Bronchial epithelial cell (primary cell): Measurements from ENCODE around the gene PLEKHM3. TPM values are rescaled to one million over a fixed set of nuclear protein-coding genes. Genes with fewer than 3 reads are reported as not detected.

Experiments
- DNase-seq: peaks from one replicate; pipeline ENCODE4 v3.0.0-alpha.2; 2010; ENCODE audit warnings: low read depth
- FAIRE-seq: peaks from 2 replicates; lab custom pipeline; 2011; peaks lifted over from hg19 to GRCh38; lab: Jason Lieb, UNC
- H3K27me3 ChIP-seq: 2 replicates; pipeline ENCODE4 v1.5.1; 2011; ENCODE audit warnings: low read length; ENCODE audit not compliant: control insufficient read depth, insufficient read depth
- H3K36me3 ChIP-seq: 2 replicates; pipeline ENCODE4 v1.5.1; 2011; ENCODE audit warnings: low read length; ENCODE audit not compliant: control insufficient read depth, insufficient read depth
- H3K4me3 ChIP-seq: 2 replicates; pipeline ENCODE4 v1.5.1; 2011; ENCODE audit warnings: mild to moderate bottlenecking, low read depth, low read length, control low read depth
- total RNA-seq: library from RNA; depleted of rRNA; stranded (reverse); fragments of >200 nt; gene quantifications from 2 replicates; pipeline ENCODE4 v1.2.1, GENCODE V29; 2014
- TF ChIP-seq, protein P1 (sequence below): IDR thresholded peaks from 2 replicates; pipeline ENCODE4 v1.5.1; 2011; ENCODE audit warnings: mild to moderate bottlenecking, moderate library complexity, low read length, control low read depth, inconsistent platforms; ENCODE audit not compliant: insufficient read depth, severe bottlenecking

Gene PLEKHM3
- total RNA-seq, 1 donor from 2014 or later, result 9.5 TPM

DNA sequence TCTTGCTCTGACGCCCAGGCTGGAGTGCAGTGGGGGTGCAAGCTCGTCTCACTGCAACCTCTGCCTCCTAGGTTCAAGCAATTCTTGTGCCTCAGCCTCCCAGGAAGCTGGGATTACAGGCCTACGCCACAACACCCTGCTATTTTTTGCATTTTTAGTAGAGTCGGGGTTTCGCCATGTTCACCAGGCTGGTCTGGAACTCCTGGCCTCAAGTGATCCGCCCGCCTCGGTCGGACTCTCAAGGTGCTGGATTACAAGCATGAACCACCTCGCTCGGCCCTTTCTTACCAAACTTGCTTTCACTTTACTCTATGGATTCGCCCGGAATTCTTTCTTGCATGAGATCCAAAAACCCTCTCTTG, 252.5 kb downstream of the PLEKHM3 start:
- Histone ChIP-seq H3K4me3 (no peak overlapping the region), H3K36me3 (no peaks in the 10 kb centered on the region), H3K27me3 (no peaks in the 10 kb centered on the region)
- DNase-seq, result no peak
- TF ChIP-seq, protein P1, sequence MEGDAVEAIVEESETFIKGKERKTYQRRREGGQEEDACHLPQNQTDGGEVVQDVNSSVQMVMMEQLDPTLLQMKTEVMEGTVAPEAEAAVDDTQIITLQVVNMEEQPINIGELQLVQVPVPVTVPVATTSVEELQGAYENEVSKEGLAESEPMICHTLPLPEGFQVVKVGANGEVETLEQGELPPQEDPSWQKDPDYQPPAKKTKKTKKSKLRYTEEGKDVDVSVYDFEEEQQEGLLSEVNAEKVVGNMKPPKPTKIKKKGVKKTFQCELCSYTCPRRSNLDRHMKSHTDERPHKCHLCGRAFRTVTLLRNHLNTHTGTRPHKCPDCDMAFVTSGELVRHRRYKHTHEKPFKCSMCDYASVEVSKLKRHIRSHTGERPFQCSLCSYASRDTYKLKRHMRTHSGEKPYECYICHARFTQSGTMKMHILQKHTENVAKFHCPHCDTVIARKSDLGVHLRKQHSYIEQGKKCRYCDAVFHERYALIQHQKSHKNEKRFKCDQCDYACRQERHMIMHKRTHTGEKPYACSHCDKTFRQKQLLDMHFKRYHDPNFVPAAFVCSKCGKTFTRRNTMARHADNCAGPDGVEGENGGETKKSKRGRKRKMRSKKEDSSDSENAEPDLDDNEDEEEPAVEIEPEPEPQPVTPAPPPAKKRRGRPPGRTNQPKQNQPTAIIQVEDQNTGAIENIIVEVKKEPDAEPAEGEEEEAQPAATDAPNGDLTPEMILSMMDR, result no peak
- FAIRE-seq, result no peak

DNA sequence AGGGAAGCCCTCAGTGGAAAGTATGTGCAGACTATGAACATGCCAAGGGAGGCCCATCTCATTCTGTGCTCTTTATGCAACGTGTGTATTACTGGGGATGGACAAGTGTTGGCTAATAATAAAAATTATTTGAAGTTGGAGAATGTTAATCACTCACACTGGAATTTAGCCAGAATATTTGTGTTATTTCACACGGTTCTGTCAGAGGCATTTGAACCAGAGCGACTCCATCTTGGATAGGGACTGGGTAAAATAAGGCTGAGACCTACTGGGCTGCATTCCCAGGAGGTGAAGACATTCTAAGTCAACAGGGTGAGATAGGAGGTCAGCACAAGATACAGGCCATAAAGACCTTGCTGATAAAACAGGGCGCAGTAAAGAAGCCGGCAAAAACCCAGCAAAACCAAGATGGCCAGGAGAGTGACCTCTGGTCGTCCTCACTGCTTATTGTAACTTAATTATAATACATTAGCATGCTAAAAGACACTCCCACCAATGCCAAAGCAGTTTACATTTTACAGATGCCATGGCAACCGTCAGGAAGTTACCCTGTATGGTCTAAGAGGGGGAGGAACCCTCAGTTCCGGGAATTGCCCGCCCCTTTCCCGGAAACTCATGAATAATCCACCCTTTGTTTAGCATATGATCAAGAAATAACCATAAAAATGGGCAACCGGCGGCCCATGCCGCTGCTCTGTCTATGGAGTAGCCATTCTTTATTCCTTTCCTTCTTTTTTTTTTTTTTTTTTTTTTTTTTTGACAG, 253.1 kb downstream of the PLEKHM3 start:
- no peaks in the 10 kb centered on the region for H3K27me3 ChIP-seq
- TF ChIP-seq, protein P1, result no peak
- no peak overlapping the region for H3K4me3 ChIP-seq
- FAIRE-seq, result no peak
- DNase-seq, result no peak
- H3K36me3 ChIP-seq, result peaks cover 3% of the 10 kb centered on the region

DNA sequence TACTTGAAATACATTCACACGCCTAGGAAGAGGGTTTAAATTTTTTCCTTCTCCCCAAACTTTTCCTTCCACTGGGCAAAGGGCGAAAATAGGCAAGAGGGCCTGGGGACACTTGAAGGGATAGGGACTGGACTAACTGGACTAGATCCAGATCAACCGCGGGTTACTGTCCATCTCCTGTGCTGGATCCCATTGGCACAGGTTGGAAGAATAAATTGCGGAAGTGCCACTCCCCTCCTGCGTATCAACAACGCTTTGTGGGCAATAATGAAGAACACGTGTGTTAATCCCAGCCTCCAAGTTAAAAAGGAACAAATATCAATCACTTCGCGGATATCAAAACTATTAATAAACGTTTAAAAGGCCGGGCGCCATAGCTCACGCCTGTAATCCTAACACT, 253.9 kb downstream of the PLEKHM3 start:
- FAIRE-seq, result no peak

More for the DNA sequence above, 253.9 kb downstream of the PLEKHM3 start:
- Histone ChIP-seq H3K4me3 (no peak overlapping the region), H3K27me3 (no peaks in the 10 kb centered on the region), H3K36me3 (peaks cover 6% of the 10 kb centered on the region)
- TF ChIP-seq, protein P1, result no peak
- no peak for DNase-seq

Other genes with a start within 250 kb of the PLEKHM3 start
- not detected in 2 replicates for gene CRYGD, start 99.0 kb upstream of the PLEKHM3 start, total RNA-seq
- gene CRYGC, start 104.3 kb upstream of the PLEKHM3 start, total RNA-seq, result not detected in 2 replicates
- not detected in 2 replicates for gene CRYGB, start 120.6 kb upstream of the PLEKHM3 start, total RNA-seq
- not detected in 2 replicates for gene CRYGA, start 138.1 kb upstream of the PLEKHM3 start, total RNA-seq
- gene C2orf80, start 164.5 kb upstream of the PLEKHM3 start, total RNA-seq, result not detected in 2 replicates
- 363 and 451 TPM in 2 replicates for gene IDH1, start 229.5 kb upstream of the PLEKHM3 start, total RNA-seq
- gene PIKFYVE, start 240.7 kb upstream of the PLEKHM3 start, total RNA-seq, result 18.1 and 19.5 TPM in 2 replicates